GM21447 (cell line): ENCODE data around the gene FADD.

Source experiments
- ATAC-seq: cut with Tn5 transposase; IDR thresholded peaks from one replicate; pipeline ENCODE4 v1.9.1; 2021; ENCODE audit not compliant: unreplicated experiment

Gene FADD

DNA sequence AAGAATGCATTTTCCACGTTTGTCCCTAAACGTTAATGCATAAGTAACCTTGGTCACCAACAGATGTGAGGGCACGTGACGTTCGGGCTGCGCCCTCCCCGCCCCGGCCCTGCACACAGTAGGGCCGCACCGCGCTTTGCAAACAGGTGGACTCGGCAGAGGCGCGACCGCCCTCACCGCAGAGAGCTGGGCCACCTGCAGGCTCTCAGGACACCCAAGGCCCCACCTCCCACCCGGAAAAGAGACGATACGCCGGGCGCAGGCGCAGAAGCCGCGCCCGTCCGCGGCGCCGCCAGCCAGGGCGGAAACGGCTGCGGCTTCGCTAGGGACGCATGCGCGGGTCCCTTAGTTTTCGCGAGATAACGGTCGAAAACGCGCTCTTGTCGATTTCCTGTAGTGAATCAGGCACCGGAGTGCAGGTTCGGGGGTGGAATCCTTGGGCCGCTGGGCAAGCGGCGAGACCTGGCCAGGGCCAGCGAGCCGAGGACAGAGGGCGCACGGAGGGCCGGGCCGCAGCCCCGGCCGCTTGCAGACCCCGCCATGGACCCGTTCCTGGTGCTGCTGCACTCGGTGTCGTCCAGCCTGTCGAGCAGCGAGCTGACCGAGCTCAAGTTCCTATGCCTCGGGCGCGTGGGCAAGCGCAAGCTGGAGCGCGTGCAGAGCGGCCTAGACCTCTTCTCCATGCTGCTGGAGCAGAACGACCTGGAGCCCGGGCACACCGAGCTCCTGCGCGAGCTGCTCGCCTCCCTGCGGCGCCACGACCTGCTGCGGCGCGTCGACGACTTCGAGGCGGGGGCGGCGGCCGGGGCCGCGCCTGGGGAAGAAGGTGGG is at the start of gene FADD:
Gene FADD, plus strand, starts transcription at position 377 of the 831 bp plus-strand sequence. Its CDS starts 164 bp downstream, at position 541.
- peak; percentile 62 for ATAC-seq

DNA sequence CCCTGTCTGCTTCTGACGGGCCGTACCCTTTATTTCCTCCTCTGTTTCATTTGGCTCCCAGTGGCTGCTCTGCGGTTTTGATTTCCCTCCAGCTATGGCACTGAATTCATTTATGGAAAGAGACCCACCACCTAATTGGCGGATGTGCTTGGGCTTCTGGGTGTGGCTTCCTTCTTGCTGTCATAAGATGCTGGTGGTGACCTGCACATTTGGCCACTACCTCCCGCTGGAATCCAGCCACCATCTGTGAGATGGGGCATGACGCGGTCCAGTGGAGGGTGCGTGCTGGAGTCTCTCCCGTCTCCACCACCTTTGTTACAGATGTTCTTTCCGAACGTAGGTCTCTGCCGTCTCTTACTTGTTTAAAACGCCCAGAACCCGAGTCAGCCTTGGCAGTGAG is 47.7 kb upstream of the FADD start:
- ATAC-seq: no peak

- ATAC-seq: no peak
Measured at GRCh38 chr11:70156291-70157037, 46.6 kb upstream of the FADD start.

GRCh38 chr11:70158201-70158600 is 44.9 kb upstream of the FADD start:
- no peak for ATAC-seq

GRCh38 chr11:70158757-70159389 is 44.2 kb upstream of the FADD start:
- ATAC-seq: no peak

GRCh38 chr11:70159627-70160570 is 43.2 kb upstream of the FADD start:
- ATAC-seq: no peak

GRCh38 chr11:70161043-70161625 is 42.0 kb upstream of the FADD start:
- ATAC-seq: no peak

DNA sequence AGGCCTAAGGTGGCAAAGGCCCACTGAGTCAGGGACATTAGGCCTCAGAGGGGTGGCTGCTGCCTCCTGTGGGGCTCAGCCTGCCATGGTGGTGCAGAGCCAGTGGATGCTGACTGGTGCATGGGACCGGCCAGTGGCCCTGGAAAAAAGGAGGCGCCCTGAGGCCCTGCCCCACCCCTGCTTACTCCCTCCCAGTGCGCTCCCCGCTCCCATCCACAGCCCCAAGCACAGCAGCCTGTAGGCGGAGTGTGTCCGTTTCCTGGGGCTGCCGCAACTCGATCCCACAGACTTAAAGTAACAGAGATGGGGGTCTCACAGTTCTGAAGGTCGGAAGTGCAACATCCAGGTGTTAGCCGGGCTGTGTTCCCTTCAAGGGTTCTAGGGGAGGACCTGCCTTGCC is 38.4 kb upstream of the FADD start:
- no peak for ATAC-seq

DNA sequence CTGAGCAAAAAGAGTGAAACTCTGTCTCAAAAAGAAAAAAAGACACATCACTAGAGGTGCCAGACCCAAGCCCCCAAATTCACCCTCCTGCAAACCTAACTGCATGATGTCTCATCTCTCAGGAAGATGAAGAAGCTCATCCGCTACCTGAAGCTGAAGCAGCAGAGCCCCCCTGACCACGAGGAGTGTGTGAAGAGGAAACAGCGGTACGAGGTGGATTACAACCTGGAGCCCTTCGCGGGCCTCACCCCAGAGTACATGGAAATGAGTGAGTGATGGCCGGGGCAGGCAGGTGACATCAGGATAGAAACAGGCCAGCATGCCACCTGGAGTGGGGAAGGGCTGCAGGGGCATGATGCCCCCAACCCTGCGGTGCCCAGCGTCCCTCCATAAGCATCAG is 36.0 kb upstream of the FADD start:
- no peak for ATAC-seq

DNA sequence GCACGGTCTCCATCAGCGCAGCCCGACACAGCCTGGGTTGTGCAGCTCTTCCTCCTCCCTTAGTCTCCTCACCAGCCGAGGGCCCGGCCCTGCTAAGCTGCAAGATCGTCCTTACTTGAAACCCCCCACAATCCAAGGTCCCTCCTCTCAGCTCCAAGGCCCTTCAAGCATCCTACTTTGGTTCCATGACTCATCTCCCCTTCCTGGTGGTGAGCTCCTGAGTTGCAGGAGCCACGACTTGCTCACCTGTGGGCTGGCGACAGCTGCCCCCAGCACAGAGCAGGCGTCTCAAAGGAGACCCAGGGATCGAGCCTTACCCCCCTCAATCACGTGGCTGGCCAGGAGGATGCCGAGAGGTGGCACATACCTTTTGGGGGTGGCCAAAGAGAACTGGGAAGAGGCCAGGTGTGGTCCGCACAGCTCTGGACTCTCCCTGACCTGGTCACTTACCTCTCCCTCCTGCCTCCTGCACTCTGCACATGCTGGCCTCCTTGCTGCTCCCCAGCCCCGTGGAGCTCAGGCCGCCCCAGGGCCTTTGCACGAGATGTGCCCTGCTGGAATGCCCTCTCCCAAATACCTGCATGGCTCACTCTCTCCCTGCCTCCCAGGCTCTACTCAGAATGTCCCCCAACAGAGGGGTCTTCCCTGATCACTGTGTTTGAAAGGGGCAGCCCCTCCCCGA is 35.2 kb upstream of the FADD start:
- ATAC-seq: no peak

GRCh38 chr11:70168405-70168754 is 34.7 kb upstream of the FADD start:
- ATAC-seq: no peak

DNA sequence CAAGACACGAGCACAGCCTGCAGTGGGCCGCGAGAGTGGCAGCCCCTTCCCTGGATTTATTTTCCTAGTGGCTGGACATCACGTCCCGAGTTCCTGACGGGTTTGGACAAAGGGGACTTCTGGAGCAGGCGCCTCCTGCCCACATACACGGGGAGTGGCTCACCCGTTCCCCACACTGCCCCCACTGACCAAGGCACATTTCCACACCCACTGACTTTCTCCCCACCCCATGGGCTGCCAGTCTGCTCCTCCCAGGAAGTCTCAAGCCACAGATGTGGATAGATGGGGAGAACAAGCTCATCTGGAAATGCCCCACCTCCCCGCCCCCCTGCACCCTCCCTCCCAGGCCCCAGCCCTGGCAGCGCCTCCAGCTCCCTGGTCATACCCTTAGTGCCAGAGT is 34.0 kb upstream of the FADD start:
- no peak for ATAC-seq

- no peak for ATAC-seq
Measured at GRCh38 chr11:70169632-70170031, 33.5 kb upstream of the FADD start.

DNA sequence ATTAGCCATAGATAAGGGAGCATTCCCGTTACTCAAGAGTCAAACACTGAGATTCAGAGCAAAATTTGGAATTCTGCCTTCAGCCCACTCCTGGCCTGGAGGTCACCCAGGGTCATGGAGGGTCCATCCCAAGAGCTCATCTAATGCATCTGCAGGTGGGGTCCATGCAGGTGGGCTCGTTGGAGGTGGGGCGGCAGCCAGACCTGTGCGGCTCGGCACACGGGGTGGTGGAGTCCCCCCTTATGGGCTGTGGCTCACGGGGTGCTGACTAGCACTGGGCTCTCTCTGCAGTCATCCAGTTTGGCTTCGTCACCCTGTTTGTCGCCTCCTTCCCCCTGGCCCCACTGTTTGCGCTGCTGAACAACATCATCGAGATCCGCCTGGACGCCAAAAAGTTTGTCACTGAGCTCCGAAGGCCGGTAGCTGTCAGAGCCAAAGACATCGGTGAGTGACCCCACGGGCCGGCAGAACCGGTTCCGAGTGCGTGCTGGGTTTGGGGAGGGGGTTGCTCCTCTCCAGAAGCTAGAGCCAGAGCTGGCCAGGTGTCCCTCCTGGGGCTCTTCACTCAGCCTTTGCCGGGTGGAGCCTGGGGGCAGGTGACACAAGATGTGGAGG is 32.4 kb upstream of the FADD start:
- ATAC-seq: no peak

DNA sequence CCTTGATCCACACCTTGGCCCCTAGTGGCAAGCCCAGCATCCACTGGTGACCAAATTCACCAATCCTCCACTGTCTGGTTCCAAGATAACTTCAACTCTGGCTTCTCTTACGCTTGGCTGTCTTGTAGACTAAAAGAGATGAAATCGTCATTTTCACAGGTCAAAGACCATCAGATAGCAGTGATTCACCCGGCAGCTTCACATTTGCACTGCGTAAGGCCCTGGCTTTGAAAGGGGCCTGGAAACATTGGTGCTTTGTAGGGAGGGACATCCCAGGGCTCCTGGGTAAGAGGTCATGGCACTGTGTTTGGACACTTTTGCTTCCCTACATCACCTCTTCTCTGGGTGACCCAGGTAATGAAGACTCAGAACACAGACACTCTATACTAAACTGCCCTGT is 30.1 kb upstream of the FADD start:
- ATAC-seq: no peak

GRCh38 chr11:70174547-70175235 is 28.4 kb upstream of the FADD start:
- ATAC-seq: no peak

GRCh38 chr11:70175236-70175698 is 27.8 kb upstream of the FADD start:
- ATAC-seq: no peak

DNA sequence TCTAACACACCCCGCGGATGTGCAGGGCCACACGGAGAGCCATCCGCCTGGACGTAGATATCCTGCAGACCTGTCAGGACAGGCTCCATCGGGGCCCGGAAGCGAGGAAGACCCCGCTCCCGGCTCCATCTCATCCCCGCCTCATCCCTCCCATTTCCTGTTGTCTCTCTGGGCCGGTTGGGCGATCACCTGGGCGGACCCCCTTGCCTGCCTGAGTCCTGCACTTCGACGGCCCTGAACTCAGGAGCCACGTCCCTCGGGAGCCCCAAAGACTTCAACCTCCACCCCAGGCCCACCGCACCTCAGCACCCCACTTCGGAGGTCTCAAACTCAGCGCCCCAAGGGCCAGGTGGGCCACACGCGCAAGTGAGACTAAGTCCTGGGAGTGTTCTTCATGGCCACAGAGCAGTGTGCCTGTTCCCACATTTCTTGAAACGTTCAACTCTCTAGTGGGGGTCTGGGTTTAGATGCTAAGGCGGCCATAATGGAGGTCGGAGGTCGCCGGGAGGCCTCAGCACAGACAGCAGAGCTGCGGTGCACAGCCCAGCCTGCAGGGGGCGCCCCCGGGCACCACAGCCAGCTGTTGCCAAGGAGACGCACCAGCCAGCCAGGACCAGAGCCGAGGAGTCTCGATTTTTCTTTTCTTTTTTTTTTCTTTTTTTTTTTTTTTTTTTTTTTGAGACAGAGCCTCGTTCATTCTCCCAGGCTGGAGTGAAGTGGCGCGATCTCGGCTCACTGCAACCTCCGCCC is 26.0 kb upstream of the FADD start:
- ATAC-seq: no peak
